NAMALWA (cell line): ENCODE measurements around the gene ZNF76.

Source experiments
- DNase-seq: peaks from one replicate; pipeline ENCODE4 v3.0.0-alpha.2; 2015; ENCODE audit warnings: low spot score

The ZNF76 gene

DNA sequence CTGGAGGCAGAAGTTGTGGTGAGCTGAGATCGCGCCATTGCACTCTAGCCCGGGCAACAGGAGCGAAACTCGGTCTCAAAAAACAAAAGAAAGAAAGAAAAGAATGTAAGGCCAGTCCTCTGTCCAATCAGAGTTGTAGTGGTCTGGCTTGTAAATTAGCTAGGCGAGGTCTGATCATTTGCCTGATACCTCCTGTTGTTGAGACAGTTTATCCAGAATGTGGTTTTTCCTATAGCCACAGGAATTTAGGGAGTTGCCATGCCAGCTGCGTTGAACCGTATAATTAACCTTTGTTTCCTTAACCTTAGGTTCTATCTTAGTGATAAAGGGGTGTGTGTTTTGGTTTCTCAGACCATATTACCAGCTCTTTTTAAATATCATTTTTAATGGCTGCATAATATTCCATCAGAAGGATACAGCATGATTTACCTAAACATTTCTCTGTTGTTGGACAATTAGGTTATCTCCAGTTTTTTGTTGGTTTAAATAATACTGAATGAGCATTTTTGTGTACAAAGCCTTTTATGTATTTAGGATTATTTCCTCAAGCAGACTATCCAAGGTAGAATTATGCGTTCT lies 71.1 kb downstream of the ZNF76 start:
- DNase-seq = no peak

DNA sequence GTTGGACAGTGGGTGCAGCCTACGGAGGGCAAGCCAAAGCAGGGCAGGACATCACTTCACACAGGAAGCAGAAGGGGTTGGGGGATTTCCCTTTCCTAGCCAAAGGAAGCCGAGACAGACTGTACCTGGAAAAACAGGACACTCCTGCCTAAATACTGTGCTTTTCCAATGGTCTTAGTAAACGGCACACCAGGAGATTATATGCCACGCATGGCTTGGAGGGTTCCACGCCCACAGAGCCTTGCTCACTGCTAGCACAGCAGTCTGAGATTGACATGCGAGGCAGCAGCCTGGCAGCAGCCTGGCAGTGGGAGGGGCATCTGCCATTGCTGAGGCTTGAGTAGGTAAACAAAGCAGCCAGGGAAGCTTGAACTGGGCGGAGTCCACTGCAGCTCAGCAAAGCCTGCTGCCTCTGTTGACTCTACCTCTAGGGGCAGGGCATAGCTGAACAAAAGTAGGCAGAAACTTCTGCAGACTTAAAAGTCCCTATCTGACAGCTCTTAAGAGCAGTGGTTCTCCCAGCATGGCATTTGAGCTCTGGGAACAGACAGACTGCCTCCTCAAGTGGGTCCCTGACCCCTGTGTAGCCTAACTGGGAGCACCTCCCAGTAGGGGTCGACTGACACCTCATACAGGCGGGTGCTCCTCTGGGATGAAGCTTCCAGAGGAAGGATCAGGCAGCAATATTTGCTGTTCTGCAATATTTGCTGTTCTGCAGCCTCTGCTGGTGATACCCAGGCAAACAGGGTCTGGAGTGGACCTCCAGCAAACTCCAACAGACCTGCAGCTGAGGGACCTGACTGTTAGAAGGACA lies 72.7 kb downstream of the ZNF76 start:
- peak; percentile 63 for DNase-seq

DNA sequence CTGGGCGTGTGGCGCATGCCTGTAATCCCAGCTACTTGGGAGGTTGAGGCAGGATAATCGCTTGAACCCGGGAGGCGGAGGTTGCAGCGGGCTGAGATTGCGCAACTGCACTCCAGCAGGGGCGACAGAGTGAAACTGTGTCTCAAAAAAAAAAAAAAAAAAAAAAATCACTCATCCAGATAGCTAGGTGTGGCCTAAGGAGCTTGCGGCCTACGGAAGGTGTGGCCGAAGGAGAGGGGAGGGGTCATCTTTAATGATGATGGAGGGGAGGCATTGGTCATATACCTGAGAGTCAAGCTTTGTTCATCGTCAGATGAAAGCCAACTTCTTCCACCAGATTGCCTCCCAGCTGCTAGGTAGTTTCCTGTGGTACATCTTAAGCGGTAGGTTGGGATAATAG lies 82.0 kb downstream of the ZNF76 start:
- DNase-seq = peak; percentile 21

DNA sequence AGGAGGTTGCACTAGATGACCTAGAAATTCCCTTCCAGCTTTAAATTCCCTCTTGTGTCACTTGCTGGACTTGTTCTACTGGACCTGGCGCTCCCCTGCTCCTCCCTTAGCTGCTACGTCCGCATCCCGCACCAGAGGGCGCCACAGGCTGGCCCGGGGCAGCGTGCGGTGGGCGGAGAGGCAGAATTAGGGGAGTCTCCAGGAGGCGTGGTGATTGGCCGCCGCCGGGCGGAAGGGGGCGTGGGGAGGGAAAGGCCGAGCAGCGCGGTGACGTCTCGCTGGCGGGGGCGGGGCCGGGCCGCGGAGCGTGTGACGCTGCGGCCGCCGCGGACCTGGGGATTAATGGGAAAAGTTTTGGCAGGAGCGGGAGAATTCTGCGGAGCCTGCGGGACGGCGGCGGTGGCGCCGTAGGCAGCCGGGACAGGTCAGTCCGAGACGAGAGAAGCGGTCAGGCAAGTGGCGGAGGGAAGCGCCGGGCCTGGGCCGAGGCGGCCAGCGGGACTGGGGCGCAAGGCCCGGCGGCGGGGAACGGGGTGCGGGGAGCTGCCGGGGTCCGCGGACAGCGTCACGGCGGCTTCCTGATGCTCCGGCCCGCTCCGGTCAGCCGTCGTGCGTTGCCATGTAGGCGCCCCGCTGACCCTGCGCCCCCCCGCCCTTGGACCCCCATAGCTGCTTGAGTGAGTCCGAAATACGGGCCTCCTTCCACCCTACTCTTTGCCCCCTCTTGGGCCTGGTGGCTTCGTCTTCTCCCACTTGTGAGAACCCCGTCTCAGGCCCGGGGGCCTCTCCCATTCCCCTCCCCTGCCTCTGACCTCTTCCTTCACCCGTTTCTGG lies 82.9 kb downstream of the ZNF76 start, which contains the start of gene PPARD:
PPARD (plus strand) TSS at position 301 of the 834 bp plus-strand sequence. CDS start 68,530 bp downstream, outside the sequence.
- peak; percentile 96 for DNase-seq

DNA sequence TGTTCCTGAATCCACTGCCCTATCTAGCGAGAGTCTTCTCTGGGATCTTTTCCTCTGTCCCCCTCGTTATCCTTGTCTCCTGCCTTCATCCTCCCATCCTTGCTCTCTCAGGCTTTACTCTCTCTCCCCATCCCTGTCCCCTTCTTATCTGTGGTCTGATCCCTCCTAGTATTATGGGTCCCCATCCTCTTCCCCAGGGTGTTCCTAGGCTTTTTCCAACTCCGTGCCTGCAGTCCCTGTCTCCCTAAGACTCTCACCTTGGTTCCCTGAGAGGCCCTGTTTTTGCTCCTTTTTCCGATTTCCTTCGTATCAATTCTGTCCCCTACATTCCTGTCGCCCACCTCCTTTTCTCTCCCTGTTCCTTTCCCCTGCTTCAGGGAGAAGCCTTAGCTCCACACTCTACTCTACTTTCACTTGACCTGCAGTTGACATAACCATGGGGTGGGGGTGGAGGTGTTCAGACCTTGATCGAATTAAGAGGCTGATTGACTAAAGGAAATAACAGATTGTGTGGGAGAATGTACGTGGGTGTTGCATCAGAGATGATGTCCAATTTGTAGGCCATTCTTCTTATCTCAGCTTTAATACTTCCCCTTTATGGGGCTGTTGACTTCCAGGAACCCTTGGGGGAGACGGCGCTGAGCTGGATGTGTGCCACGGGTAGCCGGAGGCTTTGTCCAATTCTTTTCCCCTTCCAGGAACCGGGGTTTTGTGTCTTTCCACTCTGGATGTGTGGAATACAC lies 83.7 kb downstream of the ZNF76 start:
- DNase-seq = peak; percentile 51

DNA sequence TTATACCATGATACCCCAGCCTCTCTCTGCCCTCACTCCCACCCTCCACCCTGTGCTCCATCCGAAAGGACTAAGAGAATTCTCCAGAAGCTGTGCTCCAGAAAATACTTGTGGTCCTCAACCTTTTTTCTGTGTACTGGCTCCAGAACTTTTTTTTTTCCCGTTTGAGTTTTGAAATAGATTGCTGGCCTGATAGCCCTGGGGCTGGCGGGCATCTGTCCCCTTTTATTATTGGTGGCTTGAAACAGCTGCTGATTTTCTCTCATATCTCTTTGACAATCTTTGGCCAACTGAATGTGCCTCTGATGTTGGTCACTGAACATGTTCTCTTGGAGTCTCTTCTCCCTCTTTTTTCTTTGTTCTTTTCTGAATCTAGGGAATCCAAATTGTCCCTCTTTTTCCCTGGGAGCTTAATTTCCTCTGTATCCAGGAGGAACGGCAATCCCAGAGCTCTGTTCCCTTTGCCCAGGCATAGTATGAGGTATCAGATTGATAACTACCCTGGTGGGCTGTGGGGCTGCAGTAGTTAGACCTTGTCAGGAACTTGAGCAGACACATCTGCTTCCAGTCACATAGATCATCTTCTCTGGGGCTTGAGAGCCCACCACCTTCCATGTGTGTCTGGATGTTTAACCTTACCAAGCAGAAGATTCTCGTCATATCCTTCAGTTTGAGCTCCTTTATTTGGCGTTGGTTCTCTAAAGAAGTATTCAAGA lies 84.5 kb downstream of the ZNF76 start:
- no peak for DNase-seq
